GM12801 (cell line): ENCODE measurements around the gene NCAPD3.

Experiments
- CTCF ChIP-seq: IDR thresholded peaks from one replicate; pipeline ENCODE4 v1.5.1; 2011; ENCODE audit warnings: control low read depth; ENCODE audit not compliant: insufficient read length; ENCODE audit errors: extremely low read depth

The NCAPD3 gene

GRCh38 chr11:134120143-134120850, 103.5 kb downstream of the NCAPD3 start:
- no peak for TF ChIP-seq CTCF

- TF ChIP-seq CTCF, result no peak
Measured at GRCh38 chr11:134119094-134119493, 104.7 kb downstream of the NCAPD3 start.

DNA sequence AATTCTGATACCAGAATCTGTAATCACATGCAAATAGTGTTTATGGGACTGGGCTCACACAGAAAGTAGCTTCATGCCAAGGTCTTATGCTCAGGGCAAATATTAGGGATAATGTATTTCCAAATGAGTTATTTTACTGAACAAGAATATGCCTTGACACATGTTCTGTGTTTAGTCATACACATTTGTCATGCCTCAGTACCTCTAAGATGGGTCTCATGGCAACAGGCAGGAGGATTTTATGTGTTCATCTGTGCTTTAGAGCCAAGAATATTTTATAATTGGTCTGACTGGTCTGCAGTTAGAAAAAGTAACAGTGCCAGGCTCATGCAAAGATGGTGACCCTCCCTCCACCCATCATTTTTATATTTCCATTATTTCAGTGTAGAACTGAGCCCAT, 105.8 kb downstream of the NCAPD3 start:
- TF ChIP-seq CTCF, result no peak

GRCh38 chr11:134116210-134116609, 107.6 kb downstream of the NCAPD3 start:
- TF ChIP-seq CTCF, result no peak

DNA sequence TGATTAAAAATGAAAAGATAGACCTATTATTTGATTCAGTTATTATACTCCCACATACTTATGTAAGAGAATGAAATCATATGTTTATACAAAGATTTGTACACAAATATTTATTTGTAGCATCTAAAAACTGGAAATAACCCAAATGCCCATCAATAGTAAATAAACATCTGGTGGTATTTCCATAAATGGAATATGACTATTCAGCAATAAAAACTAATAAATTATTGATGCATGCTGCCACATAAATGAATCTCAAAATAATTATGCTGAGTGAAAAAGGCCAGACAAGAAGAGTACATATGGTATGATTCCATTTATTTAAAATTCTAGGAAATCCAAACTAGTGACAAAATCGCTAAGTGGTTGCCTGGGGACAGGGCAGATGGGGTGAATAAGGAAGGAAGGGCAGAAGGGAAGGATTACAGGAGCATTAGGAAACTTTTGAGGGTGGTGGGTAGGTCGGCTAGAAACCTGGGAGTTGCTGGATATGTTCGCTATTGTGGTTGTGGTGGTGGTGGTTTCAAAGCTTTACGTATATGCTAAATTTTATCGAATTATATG, 113.4 kb downstream of the NCAPD3 start:
- no peak for TF ChIP-seq CTCF
